ENCODE measurements around the gene SLC30A2.

The SLC30A2 gene

GRCh38 chr1:25987951-25988350, 58.0 kb downstream of the SLC30A2 start:
- H3K4me3 ChIP-seq (replicated peaks; ENCODE audit: low read depth, low read length): no peak overlapping the region
- DNase-seq (ENCODE audit: extremely low read depth, low read depth): no peak
- TF ChIP-seq, protein P1, sequence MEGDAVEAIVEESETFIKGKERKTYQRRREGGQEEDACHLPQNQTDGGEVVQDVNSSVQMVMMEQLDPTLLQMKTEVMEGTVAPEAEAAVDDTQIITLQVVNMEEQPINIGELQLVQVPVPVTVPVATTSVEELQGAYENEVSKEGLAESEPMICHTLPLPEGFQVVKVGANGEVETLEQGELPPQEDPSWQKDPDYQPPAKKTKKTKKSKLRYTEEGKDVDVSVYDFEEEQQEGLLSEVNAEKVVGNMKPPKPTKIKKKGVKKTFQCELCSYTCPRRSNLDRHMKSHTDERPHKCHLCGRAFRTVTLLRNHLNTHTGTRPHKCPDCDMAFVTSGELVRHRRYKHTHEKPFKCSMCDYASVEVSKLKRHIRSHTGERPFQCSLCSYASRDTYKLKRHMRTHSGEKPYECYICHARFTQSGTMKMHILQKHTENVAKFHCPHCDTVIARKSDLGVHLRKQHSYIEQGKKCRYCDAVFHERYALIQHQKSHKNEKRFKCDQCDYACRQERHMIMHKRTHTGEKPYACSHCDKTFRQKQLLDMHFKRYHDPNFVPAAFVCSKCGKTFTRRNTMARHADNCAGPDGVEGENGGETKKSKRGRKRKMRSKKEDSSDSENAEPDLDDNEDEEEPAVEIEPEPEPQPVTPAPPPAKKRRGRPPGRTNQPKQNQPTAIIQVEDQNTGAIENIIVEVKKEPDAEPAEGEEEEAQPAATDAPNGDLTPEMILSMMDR (IDR thresholded peaks at IDR 0.05; ENCODE audit: low read depth, low read length, missing control alignments): no peak
